H9 (cell line): ENCODE results near the gene TMEFF2. TPM values are rescaled to one million over a fixed set of nuclear protein-coding genes. Genes with fewer than 3 reads are reported as not detected.

Experiments
- DNase-seq: peaks from one replicate; pipeline ENCODE4 v3.0.0-alpha.2; 2017
- H2AFZ ChIP-seq: one replicate; pipeline ENCODE4 v1.6.1; 2013; ENCODE audit warnings: mild to moderate bottlenecking, low read length, control low read depth, moderate library complexity
- H2AK5ac ChIP-seq: 2 replicates; pipeline ENCODE4 v1.6.1; 2013; ENCODE audit warnings: low read length, control low read depth, mixed read lengths; ENCODE audit not compliant: insufficient read length
- H2BK120ac ChIP-seq: one replicate; pipeline ENCODE4 v1.6.1; 2013; ENCODE audit warnings: low read depth, mild to moderate bottlenecking, low read length, control low read depth, inconsistent platforms; ENCODE audit not compliant: poor library complexity, severe bottlenecking
- H2BK12ac ChIP-seq: 2 replicates; pipeline ENCODE4 v1.6.1; 2013; ENCODE audit warnings: low read length, control low read depth, mixed read lengths, low read depth; ENCODE audit not compliant: insufficient read length
- H2BK15ac ChIP-seq: 2 replicates; pipeline ENCODE4 v1.6.1; 2013; ENCODE audit warnings: low read depth, low read length, control low read depth
- H2BK20ac ChIP-seq: one replicate; pipeline ENCODE4 v1.6.1; 2013; ENCODE audit warnings: low read depth, mild to moderate bottlenecking, low read length, control low read depth, inconsistent platforms; ENCODE audit not compliant: poor library complexity, severe bottlenecking
- H2BK5ac ChIP-seq: 2 replicates; pipeline ENCODE4 v1.6.1; 2013; ENCODE audit warnings: low read length, control low read depth, mixed read lengths; ENCODE audit not compliant: insufficient read length
- H3K14ac ChIP-seq: 2 replicates; pipeline ENCODE4 v1.6.1; 2013; ENCODE audit warnings: low read length, control low read depth; ENCODE audit not compliant: insufficient read depth
- H3K18ac ChIP-seq: 2 replicates; pipeline ENCODE4 v1.6.1; 2013; ENCODE audit warnings: low read depth, mild to moderate bottlenecking, mixed read lengths, low read length, control low read depth; ENCODE audit not compliant: insufficient read length
- H3K23ac ChIP-seq: 2 replicates; pipeline ENCODE4 v1.6.1; 2013; ENCODE audit warnings: low read length, control low read depth, mixed read lengths, low read depth; ENCODE audit not compliant: insufficient read length
- H3K23me2 ChIP-seq: 2 replicates; pipeline ENCODE4 v1.6.1; 2013; ENCODE audit warnings: low read depth, mild to moderate bottlenecking, mixed read lengths, low read length, control low read depth; ENCODE audit not compliant: insufficient read length, poor library complexity, severe bottlenecking
- H3K27ac ChIP-seq: 2 replicates; pipeline ENCODE4 v1.5.1; 2013; ENCODE audit warnings: low read length, control low read depth, mixed read lengths, low read depth; ENCODE audit not compliant: insufficient read length
- H3K27me3 ChIP-seq: 2 replicates; pipeline ENCODE4 v1.6.1; 2013; ENCODE audit warnings: low read length, control low read depth, inconsistent platforms; ENCODE audit not compliant: insufficient read depth
- H3K4ac ChIP-seq: 2 replicates; pipeline ENCODE4 v1.6.1; 2013; ENCODE audit warnings: low read depth, mild to moderate bottlenecking, control low read depth, inconsistent platforms, low read length, moderate library complexity
- H3K4me1 ChIP-seq: 2 replicates; pipeline ENCODE4 v1.6.1; 2013; ENCODE audit warnings: low read length, control low read depth, inconsistent platforms; ENCODE audit not compliant: insufficient read depth
- H3K4me2 ChIP-seq: 2 replicates; pipeline ENCODE4 v1.6.1; 2013; ENCODE audit warnings: low read length, control low read depth, mixed read lengths; ENCODE audit not compliant: insufficient read length, insufficient read depth
- H3K56ac ChIP-seq: 2 replicates; pipeline ENCODE4 v1.6.1; 2013; ENCODE audit warnings: low read depth, mild to moderate bottlenecking, mixed read lengths, low read length, control low read depth; ENCODE audit not compliant: insufficient read length
- H3K79me1 ChIP-seq: 2 replicates; pipeline ENCODE4 v1.6.1; 2013; ENCODE audit warnings: low read depth, mild to moderate bottlenecking, moderate library complexity, low read length, control low read depth, inconsistent platforms; ENCODE audit not compliant: insufficient read depth, poor library complexity, severe bottlenecking
- H3K79me2 ChIP-seq: 2 replicates; pipeline ENCODE4 v1.6.1; 2013; ENCODE audit warnings: low read length, control low read depth, inconsistent platforms; ENCODE audit not compliant: insufficient read depth
- H3K9ac ChIP-seq: 2 replicates; pipeline ENCODE4 v1.6.1; 2013; ENCODE audit warnings: low read length, control low read depth, mixed read lengths; ENCODE audit not compliant: insufficient read length; ENCODE audit errors: extremely low read depth
- H3K9me3 ChIP-seq: one replicate; pipeline ENCODE4 v1.6.1; 2013; ENCODE audit warnings: low read depth, low read length, inconsistent platforms; ENCODE audit not compliant: control insufficient read depth
- H3T11ph ChIP-seq: one replicate; pipeline ENCODE4 v1.6.1; 2013; ENCODE audit warnings: mild to moderate bottlenecking, low read length, control low read depth, inconsistent platforms
- H4K20me1 ChIP-seq: one replicate; pipeline ENCODE4 v1.6.1; 2013; ENCODE audit not compliant: control insufficient read depth, insufficient read length, insufficient read depth
- H4K5ac ChIP-seq: 2 replicates; pipeline ENCODE4 v1.6.1; 2013; ENCODE audit warnings: low read depth, mild to moderate bottlenecking, mixed read lengths, low read length, control low read depth; ENCODE audit not compliant: insufficient read length
- H4K8ac ChIP-seq: replicated peaks from 2 replicates; pipeline ENCODE4 v1.6.1; 2013; ENCODE audit warnings: low read length, control low read depth, mixed read lengths, low read depth; ENCODE audit not compliant: insufficient read length
- H4K91ac ChIP-seq: 2 replicates; pipeline ENCODE4 v1.6.1; 2013; ENCODE audit warnings: low read depth, mild to moderate bottlenecking, moderate library complexity, mixed read lengths, low read length, control low read depth; ENCODE audit not compliant: insufficient read length
- H3K27ac Mint-ChIP-seq, 3 experiments: 2 replicates in 2 of 3; 3 replicates in 1 of 3; pipeline ENCODE4 v1.8.0; 2020 to 2021; ENCODE audit warnings: mixed read lengths in 3 of 3, mild to moderate bottlenecking in 1 of 3, moderate library complexity in 1 of 3
- H3K27me3 Mint-ChIP-seq: 2 replicates; pipeline ENCODE4 v1.8.0; 2021; ENCODE audit warnings: low read depth, mild to moderate bottlenecking, moderate library complexity, mixed read lengths
- H3K36me3 Mint-ChIP-seq, 3 experiments: 2 replicates in 2 of 3; 3 replicates in 1 of 3; pipeline ENCODE4 v1.8.0; 2020 to 2021; ENCODE audit warnings: low read depth in 3 of 3, mixed read lengths in 3 of 3; ENCODE audit not compliant: insufficient read depth in 1 of 3
- H3K4me1 Mint-ChIP-seq, 2 experiments: 2 replicates each; pipeline ENCODE4 v1.8.0; 2020; ENCODE audit warnings: mixed read lengths in 2 of 2
- H3K4me3 Mint-ChIP-seq, 2 experiments: 2 replicates in 1 of 2; 3 replicates in 1 of 2; pipeline ENCODE4 v1.8.0; 2020 to 2021; ENCODE audit warnings: mild to moderate bottlenecking in 2 of 2, mixed read lengths in 2 of 2, moderate library complexity in 1 of 2
- H3K9me3 Mint-ChIP-seq, 2 experiments: 2 replicates in 1 of 2; 3 replicates in 1 of 2; pipeline ENCODE4 v1.8.0; 2020; ENCODE audit warnings: mild to moderate bottlenecking in 2 of 2, mixed read lengths in 2 of 2, moderate library complexity in 1 of 2
- WGBS: extraction: QIAGEN DNeasy Blood & Tissue Kit; methylation state at CpG from one replicate; pipeline ENCODE4 v1.1.7; 2013; ENCODE audit warnings: missing lambda C conversion rate, low lambda C conversion rate, mixed read lengths; ENCODE audit not compliant: insufficient read length; ENCODE audit errors: extremely low coverage; 5-methylcytosine and 5-hydroxymethylcytosine counted together
- total RNA-seq: library from RNA; stranded (reverse); gene quantifications from 2 replicates; pipeline ENCODE4 v1.2.1, GENCODE V29; 2021
- TF ChIP-seq, protein P1 (sequence below): fragments of 200-600 bp; sonication (generic); conservative IDR thresholded peaks from 3 replicates; pipeline ENCODE4 v1.8.0; 2021; ENCODE audit warnings: antibody characterized with exemption, mild to moderate bottlenecking

TMEFF2 gene
- total RNA-seq, 1 experiment from 2014 or later: 0.39 TPM

DNA sequence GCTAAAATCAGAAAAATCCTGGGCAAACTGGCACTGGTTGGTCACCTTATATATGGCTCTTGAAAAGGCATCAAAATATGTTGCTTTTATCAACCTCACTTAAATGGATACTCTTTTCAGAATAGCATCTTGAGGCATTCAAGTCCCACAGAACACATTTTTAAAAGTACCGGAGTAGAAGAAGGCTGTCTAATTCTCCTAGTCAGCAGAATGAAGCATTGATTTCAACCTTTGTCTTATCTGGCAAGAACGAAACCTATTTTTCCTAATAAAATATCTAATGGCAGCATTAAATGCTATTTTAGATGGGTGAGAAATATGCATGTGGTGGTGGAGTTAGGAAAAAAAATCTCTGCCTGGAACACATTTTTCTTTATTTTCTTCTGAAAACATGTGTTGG is 27.8 kb downstream of the TMEFF2 start:
- Histone ChIP-seq H3K23ac (no peak overlapping the region), H2BK20ac (no peak overlapping the region), H3K9me3 (no peaks in the 10 kb centered on the region), H3K4me2 (no peak overlapping the region), H3T11ph (no peak overlapping the region), H2AFZ (no peak overlapping the region), H4K5ac (no peak overlapping the region), H4K8ac (no peak overlapping the region), H3K79me1 (no peaks in the 10 kb centered on the region), H3K18ac (no peak overlapping the region), H3K4ac (no peak overlapping the region), H3K23me2 (no peaks in the 10 kb centered on the region), H3K79me2 (no peaks in the 10 kb centered on the region), H2BK15ac (no peak overlapping the region), H3K14ac (no peak overlapping the region), H2BK120ac (no peak overlapping the region), H2BK5ac (no peak overlapping the region), H3K9ac (no peak overlapping the region), H2BK12ac (no peak overlapping the region), H2AK5ac (no peak overlapping the region), H4K20me1 (no peaks in the 10 kb centered on the region), H3K56ac (no peak overlapping the region), H3K27ac (no peak overlapping the region), H3K27me3 (no peaks in the 10 kb centered on the region), H4K91ac (no peak overlapping the region), H3K4me1 (no peaks in the 10 kb centered on the region)
- no peak overlapping the region for H3K27ac Mint-ChIP-seq
- no peak for DNase-seq
- peaks cover 0 to 2% of the 10 kb centered on the region in 2 experiments; a peak in 1 of 4 replicates for H3K4me1 Mint-ChIP-seq
- no peaks in the 10 kb centered on the region for H3K36me3 Mint-ChIP-seq
- H3K27me3 Mint-ChIP-seq: no peaks in the 10 kb centered on the region; the same call in 1 of the 2 replicates
- H3K9me3 Mint-ChIP-seq: no peaks in the 10 kb centered on the region
- TF ChIP-seq, protein P1, sequence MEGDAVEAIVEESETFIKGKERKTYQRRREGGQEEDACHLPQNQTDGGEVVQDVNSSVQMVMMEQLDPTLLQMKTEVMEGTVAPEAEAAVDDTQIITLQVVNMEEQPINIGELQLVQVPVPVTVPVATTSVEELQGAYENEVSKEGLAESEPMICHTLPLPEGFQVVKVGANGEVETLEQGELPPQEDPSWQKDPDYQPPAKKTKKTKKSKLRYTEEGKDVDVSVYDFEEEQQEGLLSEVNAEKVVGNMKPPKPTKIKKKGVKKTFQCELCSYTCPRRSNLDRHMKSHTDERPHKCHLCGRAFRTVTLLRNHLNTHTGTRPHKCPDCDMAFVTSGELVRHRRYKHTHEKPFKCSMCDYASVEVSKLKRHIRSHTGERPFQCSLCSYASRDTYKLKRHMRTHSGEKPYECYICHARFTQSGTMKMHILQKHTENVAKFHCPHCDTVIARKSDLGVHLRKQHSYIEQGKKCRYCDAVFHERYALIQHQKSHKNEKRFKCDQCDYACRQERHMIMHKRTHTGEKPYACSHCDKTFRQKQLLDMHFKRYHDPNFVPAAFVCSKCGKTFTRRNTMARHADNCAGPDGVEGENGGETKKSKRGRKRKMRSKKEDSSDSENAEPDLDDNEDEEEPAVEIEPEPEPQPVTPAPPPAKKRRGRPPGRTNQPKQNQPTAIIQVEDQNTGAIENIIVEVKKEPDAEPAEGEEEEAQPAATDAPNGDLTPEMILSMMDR: no peak
- no CpG with 5 or more reads among the region's 2 CpGs for WGBS
- no peak overlapping the region for H3K4me3 Mint-ChIP-seq
